ENCODE measurements around the gene HYOU1. TPM values are rescaled to one million over a fixed set of nuclear protein-coding genes. Genes with fewer than 3 reads are reported as not detected.

The HYOU1 gene
- total RNA-seq, 1 experiment from 2014 or later = 117 TPM

DNA sequence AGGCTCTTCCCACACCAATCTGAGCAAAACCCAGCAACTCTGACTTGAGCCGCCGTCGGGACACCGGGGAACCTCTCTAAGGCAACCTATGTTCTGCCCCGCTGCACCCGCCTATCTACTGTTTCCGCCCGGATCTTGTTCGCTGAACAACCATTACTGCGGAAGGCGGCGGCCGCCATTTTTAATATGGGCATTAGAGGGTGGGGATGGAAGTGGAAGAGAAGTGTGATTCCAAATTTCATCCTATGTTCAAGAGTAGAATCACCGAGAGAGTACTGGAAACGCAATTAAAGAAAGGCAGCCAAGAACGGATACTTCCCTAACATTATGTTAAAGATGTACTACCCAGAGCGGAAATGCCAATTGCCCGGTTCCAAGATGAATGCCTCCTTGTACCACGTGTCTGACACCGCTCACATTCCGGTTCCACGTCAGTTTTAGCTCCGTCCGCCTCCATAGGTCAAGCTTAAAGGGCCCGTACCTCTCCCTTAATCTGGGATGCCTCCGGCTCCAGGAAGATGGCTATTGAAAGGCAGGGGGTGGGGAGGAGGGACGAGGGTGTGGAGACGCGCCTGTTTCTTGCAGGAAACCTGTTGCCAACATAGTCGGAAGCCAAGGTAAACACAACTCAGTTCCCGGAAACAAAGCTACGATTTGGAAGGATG is 44.9 kb upstream of the HYOU1 start, which contains the start of gene DPAGT1:
Gene DPAGT1 (minus strand): TSS at position 95 of the 665 bp plus-strand sequence. CDS start 198 bp downstream, outside the sequence.
- DNase-seq = peak; percentile 85 to 98
- H3K27ac ChIP-seq = peak within 1 kb of the TSS; percentile 87
- no peaks in the 10 kb centered on the region for H4K20me1 ChIP-seq (ENCODE audit: insufficient read depth)
- no peak for TF ChIP-seq EZH2 (IDR thresholded peaks at IDR 0.05; ENCODE audit: low read depth)
- TF ChIP-seq, protein P1, sequence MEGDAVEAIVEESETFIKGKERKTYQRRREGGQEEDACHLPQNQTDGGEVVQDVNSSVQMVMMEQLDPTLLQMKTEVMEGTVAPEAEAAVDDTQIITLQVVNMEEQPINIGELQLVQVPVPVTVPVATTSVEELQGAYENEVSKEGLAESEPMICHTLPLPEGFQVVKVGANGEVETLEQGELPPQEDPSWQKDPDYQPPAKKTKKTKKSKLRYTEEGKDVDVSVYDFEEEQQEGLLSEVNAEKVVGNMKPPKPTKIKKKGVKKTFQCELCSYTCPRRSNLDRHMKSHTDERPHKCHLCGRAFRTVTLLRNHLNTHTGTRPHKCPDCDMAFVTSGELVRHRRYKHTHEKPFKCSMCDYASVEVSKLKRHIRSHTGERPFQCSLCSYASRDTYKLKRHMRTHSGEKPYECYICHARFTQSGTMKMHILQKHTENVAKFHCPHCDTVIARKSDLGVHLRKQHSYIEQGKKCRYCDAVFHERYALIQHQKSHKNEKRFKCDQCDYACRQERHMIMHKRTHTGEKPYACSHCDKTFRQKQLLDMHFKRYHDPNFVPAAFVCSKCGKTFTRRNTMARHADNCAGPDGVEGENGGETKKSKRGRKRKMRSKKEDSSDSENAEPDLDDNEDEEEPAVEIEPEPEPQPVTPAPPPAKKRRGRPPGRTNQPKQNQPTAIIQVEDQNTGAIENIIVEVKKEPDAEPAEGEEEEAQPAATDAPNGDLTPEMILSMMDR (conservative IDR thresholded peaks at IDR 0.05) = no peak
- no peaks in the 10 kb centered on the region for H3K9me2 ChIP-seq (ENCODE audit: insufficient read depth)
- ChIA-PET POLR2A (ENCODE audit: unreplicated experiment) (interaction anchor here (0.5 to 1.0 kb wide), 14 partner anchors 11 to 489 kb away, joined by 3 to 15 read pairs (median 6); partner anchors contain the start of genes HINFP, HMBS and NLRX1), CTCF (interaction anchor here (0.5 to 2.0 kb wide), 9 partner anchors 16 to 930 kb away, joined by 3 to 16 read pairs (median 4); partner anchors contain the start of genes CBL, HINFP, HMBS and MCAM)
- H3K36me3 ChIP-seq (ENCODE audit: low read depth) = peaks cover 11% of the 10 kb centered on the region
- H3K4me1 ChIP-seq (replicated peaks; ENCODE audit: insufficient read depth) = peaks cover 31% of the 10 kb centered on the region
- intact Hi-C loops (cut with micrococcal nuclease; ENCODE audit: unreplicated experiment) = loop anchor here (1.0 to 5.0 kb wide), 5 partner anchors 67 to 236 kb away; partner anchors contain the start of gene MCAM
- H3K4me2 ChIP-seq = peak within 1 kb of the TSS; percentile 92
- no peaks in the 10 kb centered on the region for H3K9me3 ChIP-seq (ENCODE audit: insufficient read depth, low read depth)
- peak within 1 kb of the TSS; percentile 87 for H2AFZ ChIP-seq
- H3K79me2 ChIP-seq (ENCODE audit: low read depth) = peaks cover 24% of the 10 kb centered on the region
- no peaks in the 10 kb centered on the region for H3K27me3 ChIP-seq (ENCODE audit: insufficient read depth, low read depth)
- peaks cover 42% of the 10 kb centered on the region for H3F3A ChIP-seq (ENCODE audit: insufficient read depth, low read depth)
- BruUV-seq (replicated peaks) = no TSS peak
- peak within 1 kb of the TSS; percentile 79 for H3K4me3 ChIP-seq

DNA sequence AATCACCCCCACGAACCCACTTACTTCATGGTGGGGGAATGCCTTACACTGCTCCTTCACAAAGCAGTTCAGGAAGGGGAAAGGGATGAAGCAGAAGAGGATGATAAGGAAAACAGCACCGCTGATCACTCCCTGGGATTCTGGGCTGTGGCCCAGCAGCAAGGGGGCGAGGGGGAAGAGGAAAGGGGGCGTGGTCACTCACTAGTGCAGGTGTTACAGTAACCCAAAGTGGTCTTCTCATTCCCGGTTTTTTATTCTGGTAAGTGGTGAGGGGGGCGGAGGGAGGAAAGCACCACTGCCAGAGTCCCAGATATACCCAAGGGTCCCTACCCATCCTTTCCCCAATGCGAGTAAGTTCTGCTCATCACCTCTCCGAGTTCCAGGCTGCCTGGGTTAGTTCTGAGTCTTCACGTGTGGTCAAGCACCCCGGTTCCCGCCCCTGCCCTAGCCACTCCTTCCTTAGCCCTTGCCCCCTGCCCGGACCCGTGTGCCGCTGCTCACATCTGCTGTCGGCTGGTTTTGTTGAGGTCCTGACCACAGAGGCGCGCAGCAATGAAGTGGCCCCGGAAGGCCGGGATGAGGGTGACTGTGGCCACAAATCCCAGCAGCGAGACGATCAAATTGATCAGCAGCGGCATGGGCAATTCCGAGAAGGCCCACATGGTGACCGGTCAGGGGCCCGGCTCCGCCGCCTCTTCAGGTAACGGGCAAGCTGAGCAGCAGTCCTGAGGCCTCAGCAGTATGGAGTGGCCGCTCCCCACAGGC is 44.2 kb upstream of the HYOU1 start:
- Histone ChIP-seq H3K4me3 (peak overlapping the region; percentile 79), H3K79me2 (ENCODE audit: low read depth) (peaks cover 24% of the 10 kb centered on the region), H3K36me3 (ENCODE audit: low read depth) (peaks cover 16% of the 10 kb centered on the region), H3K4me1 (replicated peaks; ENCODE audit: insufficient read depth) (peaks cover 24% of the 10 kb centered on the region), H3K27ac (peak overlapping the region; percentile 87), H3F3A (ENCODE audit: insufficient read depth, low read depth) (peaks cover 49% of the 10 kb centered on the region), H3K27me3 (ENCODE audit: insufficient read depth, low read depth) (no peaks in the 10 kb centered on the region), H3K4me2 (peak overlapping the region; percentile 92), H4K20me1 (ENCODE audit: insufficient read depth) (no peaks in the 10 kb centered on the region), H3K9me2 (ENCODE audit: insufficient read depth) (no peaks in the 10 kb centered on the region), H2AFZ (peak overlapping the region; percentile 87), H3K9me3 (ENCODE audit: insufficient read depth, low read depth) (no peaks in the 10 kb centered on the region)
- CTCF ChIA-PET = interaction anchor here (0.7 to 2.0 kb wide), 7 partner anchors 16 to 929 kb away, joined by 3 to 16 read pairs (median 5); partner anchors contain the start of genes HINFP, HMBS, MCAM and VPS11
- POLR2A ChIA-PET (ENCODE audit: unreplicated experiment) = interaction anchor here (0.5 to 1.0 kb wide), 8 partner anchors 10 to 480 kb away, joined by 4 to 15 read pairs (median 6); partner anchors contain the start of gene NLRX1
- intact Hi-C loops (cut with micrococcal nuclease; ENCODE audit: unreplicated experiment) = loop anchor here (5.0 kb wide), 2 partner anchors 194 to 216 kb away; partner anchors contain the start of gene MCAM
- DNase-seq = peak in 1 of 2 experiments; percentile 56
- TSS peak; percentile 23 for BruUV-seq (replicated peaks)
- TF ChIP-seq EZH2 (IDR thresholded peaks at IDR 0.05; ENCODE audit: low read depth) = no peak
- TF ChIP-seq, protein P1 (conservative IDR thresholded peaks at IDR 0.05) = no peak
